ENCODE results near the gene C1QTNF5.
A peak's percentile ranks its signal among the peaks of the same experiment; 100 is the strongest.

The C1QTNF5 gene

DNA sequence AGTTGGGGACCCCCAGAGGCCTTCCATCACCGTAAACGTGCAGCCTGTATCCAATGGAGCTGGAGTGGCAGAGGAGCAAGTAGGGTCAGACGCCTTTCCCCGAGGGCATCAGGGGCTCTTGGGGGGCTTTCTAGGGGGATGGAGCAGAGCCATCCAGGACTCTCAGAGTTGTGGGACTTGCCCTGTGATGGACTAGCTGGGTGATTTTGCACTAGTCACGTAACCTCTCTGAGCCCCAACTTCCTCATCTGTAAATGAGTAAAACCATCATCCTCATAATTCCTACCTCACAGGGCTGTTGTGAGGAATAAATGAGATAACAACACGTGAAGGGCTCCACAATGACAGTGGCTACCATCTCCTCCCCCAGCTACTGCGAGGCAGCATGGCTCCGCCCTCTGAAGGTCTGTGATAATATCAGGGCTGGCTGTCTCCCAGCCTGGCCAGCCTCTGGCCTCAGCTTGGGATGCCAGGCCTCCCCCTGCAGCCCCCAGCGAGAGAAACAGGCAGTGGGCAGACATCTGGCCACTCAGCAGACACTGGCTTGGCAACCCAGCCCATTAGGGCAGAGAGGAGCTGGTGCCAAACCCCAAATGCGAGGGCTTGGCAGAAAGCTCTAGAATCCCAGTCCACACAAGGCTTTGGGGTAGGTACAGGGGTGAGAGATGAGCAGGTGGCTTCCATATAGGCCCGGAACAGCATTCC lies 34.1 kb upstream of the C1QTNF5 start:
- no peak overlapping the region for H2AFZ ChIP-seq (ENCODE audit: low read length)
- no peak overlapping the region for H3K9ac ChIP-seq (ENCODE audit: low read depth, low read length, poor library complexity)
- no peak overlapping the region for H3K4me3 ChIP-seq (ENCODE audit: low read length in 2 of 2)
- no peak for DNase-seq (ENCODE audit: low spot score)
- H3K27ac ChIP-seq (replicated peaks; ENCODE audit: low read length) = no peak overlapping the region
- no peaks in the 10 kb centered on the region for H3K36me3 ChIP-seq (replicated peaks in 1 of 2; ENCODE audit: control insufficient read depth in 2 of 2, insufficient read depth in 2 of 2, low read length in 2 of 2)
- peak overlapping the region; percentile 69 for H2BK15ac ChIP-seq (ENCODE audit: low read length)
- H3K9me3 ChIP-seq (replicated peaks in 1 of 2; ENCODE audit: control insufficient read depth in 2 of 2, insufficient read depth in 1 of 2, low read depth in 1 of 2, low read length in 2 of 2) = no peaks in the 10 kb centered on the region
- peaks cover 0 to 47% (median 0%) of the 10 kb centered on the region in 3 experiments for H3K27me3 ChIP-seq (ENCODE audit: control insufficient read depth in 3 of 3, insufficient read depth in 3 of 3, low read depth in 1 of 3, low read length in 3 of 3)
- H3K18ac ChIP-seq (ENCODE audit: low read length) = peak overlapping the region; percentile 25
- H2AK5ac ChIP-seq (ENCODE audit: low read depth, low read length) = peak overlapping the region; percentile 88
- H2BK120ac ChIP-seq (ENCODE audit: low read depth, low read length) = no peak overlapping the region
- H2BK5ac ChIP-seq (ENCODE audit: low read length) = no peak overlapping the region
- H3K4me2 ChIP-seq (ENCODE audit: insufficient read depth, low read length, poor library complexity, severe bottlenecking) = no peak overlapping the region
- no peak overlapping the region for H4K8ac ChIP-seq (ENCODE audit: low read depth, low read length)
- no peak overlapping the region for H2BK12ac ChIP-seq (ENCODE audit: low read length)
- H3K4me1 ChIP-seq (ENCODE audit: control insufficient read depth in 2 of 2, insufficient read depth in 1 of 2, low read depth in 1 of 2, low read length in 2 of 2) = peaks cover 30 to 49% of the 10 kb centered on the region in 2 donors
- WGBS, 2 donors (ENCODE audit: extremely low coverage in 2 of 2, insufficient read length in 2 of 2, insufficient replicate concordance in 1 of 2) = no CpG with 5 or more reads among the region's 11 CpGs
- H3K4ac ChIP-seq (ENCODE audit: low read length) = no peak overlapping the region
- H3K23ac ChIP-seq (ENCODE audit: low read depth, low read length, poor library complexity) = peak overlapping the region; percentile 36
- H3K79me1 ChIP-seq (ENCODE audit: low read depth, low read length) = no peaks in the 10 kb centered on the region
- no peak overlapping the region for H4K91ac ChIP-seq (ENCODE audit: low read depth, low read length, poor library complexity)
- no peak overlapping the region for H3K14ac ChIP-seq (ENCODE audit: low read length)

DNA sequence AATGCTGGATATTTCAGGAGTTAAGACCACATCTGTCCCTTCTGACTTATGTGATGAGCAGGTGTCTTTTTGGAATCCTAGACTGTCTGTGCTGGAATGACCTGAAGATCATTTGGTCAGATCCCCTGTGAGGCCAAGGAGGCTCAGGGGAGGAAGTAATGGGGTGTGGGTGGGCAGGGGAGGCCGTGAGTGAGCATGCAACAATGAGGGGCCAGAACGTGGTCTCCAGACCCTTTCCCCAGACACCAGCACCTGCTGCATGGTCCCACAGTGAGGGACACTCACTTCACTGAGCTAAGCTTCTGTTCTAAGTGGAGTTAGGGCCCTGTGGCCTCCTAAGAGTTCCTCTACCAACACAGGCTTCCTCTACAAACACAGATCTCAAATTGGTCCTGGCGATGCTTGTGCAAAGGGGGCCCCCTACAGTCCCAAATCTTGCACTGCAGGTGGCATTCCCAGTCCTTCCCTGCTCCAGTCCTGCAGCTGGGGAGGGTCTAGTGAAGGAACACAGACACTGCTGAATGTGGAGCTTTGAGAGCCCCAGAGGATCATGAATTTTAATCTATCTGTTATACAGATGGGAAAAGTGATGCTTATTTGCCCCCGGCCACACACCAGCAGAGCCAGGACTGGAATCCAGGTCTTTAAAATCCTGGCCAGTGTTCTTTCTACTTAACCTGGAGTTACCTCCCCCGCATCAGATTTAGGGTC lies 33.4 kb upstream of the C1QTNF5 start:
- Histone ChIP-seq H2AK5ac (ENCODE audit: low read depth, low read length) (peak overlapping the region; percentile 88), H2BK12ac (ENCODE audit: low read length) (no peak overlapping the region), H3K14ac (ENCODE audit: low read length) (no peak overlapping the region), H4K91ac (ENCODE audit: low read depth, low read length, poor library complexity) (peak overlapping the region; percentile 58), H3K27me3 (ENCODE audit: control insufficient read depth in 3 of 3, insufficient read depth in 3 of 3, low read depth in 1 of 3, low read length in 3 of 3) (peaks cover 0 to 49% (median 0%) of the 10 kb centered on the region in 3 experiments), H3K79me1 (ENCODE audit: low read depth, low read length) (no peaks in the 10 kb centered on the region), H3K18ac (ENCODE audit: low read length) (no peak overlapping the region), H3K27ac (replicated peaks; ENCODE audit: low read length) (no peak overlapping the region), H2BK5ac (ENCODE audit: low read length) (peak overlapping the region; percentile 9), H2BK15ac (ENCODE audit: low read length) (peak overlapping the region; percentile 34), H3K36me3 (replicated peaks in 1 of 2; ENCODE audit: control insufficient read depth in 2 of 2, insufficient read depth in 2 of 2, low read length in 2 of 2) (no peaks in the 10 kb centered on the region), H3K9me3 (replicated peaks in 1 of 2; ENCODE audit: control insufficient read depth in 2 of 2, insufficient read depth in 1 of 2, low read depth in 1 of 2, low read length in 2 of 2) (no peaks in the 10 kb centered on the region), H3K4me1 (ENCODE audit: control insufficient read depth in 2 of 2, insufficient read depth in 1 of 2, low read depth in 1 of 2, low read length in 2 of 2) (peaks cover 30 to 48% of the 10 kb centered on the region in 2 donors), H2BK120ac (ENCODE audit: low read depth, low read length) (no peak overlapping the region), H3K23ac (ENCODE audit: low read depth, low read length, poor library complexity) (peak overlapping the region; percentile 36), H3K4me3 (ENCODE audit: low read length in 2 of 2) (no peak overlapping the region), H3K4ac (ENCODE audit: low read length) (no peak overlapping the region), H3K4me2 (ENCODE audit: insufficient read depth, low read length, poor library complexity, severe bottlenecking) (no peak overlapping the region), H3K9ac (ENCODE audit: low read depth, low read length, poor library complexity) (no peak overlapping the region), H4K8ac (ENCODE audit: low read depth, low read length) (no peak overlapping the region), H2AFZ (ENCODE audit: low read length) (peak overlapping the region; percentile 33)
- no CpG with 5 or more reads among the region's 5 CpGs for WGBS, 2 donors (ENCODE audit: extremely low coverage in 2 of 2, insufficient read length in 2 of 2, insufficient replicate concordance in 1 of 2)
- peak; percentile 82 for DNase-seq (ENCODE audit: low spot score)

DNA sequence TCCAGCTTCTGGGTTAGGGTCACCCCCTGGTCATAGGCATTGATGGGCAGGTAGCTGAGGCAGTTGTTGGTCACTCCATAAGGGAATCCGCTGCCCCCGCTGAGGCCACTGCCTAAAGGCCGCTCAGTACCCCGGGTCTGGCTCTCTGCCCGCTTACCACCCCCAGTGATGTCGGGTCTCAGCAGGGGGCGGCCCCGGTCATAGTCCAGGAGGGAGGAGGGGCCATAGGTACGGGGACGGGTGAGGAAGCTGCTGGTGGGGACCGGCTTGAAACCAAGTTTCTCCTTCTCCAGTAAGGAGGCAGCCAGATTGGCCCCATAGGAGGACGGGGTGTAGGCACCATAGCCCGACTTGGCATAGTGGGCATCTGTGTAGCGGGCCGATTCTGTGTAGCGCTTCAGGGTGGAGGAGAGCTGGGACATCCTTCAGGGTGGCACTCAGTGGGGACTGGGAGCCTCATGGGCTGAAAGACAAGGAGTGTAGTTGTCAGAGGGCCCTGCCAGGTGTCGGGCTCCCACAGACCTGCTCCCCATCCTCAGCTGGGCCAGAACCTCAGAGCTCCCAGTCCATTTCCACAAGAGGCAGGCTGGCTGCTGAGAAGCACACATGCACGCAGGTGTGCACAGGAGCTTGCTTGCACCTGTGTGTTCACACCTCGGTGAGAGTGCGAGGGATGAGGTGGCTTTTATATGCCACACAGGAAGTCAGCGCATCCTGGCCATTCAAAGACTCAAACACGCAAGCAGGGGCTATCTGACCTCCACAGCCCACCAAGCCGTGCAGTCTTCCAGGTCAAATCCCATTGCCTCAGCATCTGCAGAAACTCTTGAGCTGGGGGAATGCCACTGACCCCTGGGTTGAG lies 32.6 kb upstream of the C1QTNF5 start:
- H2BK15ac ChIP-seq (ENCODE audit: low read length) = peak overlapping the region; percentile 87
- peak overlapping the region; percentile 24 for H3K9ac ChIP-seq (ENCODE audit: low read depth, low read length, poor library complexity)
- H2BK12ac ChIP-seq (ENCODE audit: low read length) = no peak overlapping the region
- WGBS, 2 donors (ENCODE audit: extremely low coverage in 2 of 2, insufficient read length in 2 of 2, insufficient replicate concordance in 1 of 2) = no CpG with 5 or more reads among the region's 23 CpGs
- no peaks in the 10 kb centered on the region for H3K9me3 ChIP-seq (replicated peaks in 1 of 2; ENCODE audit: control insufficient read depth in 2 of 2, insufficient read depth in 1 of 2, low read depth in 1 of 2, low read length in 2 of 2)
- H3K4me2 ChIP-seq (ENCODE audit: insufficient read depth, low read length, poor library complexity, severe bottlenecking) = no peak overlapping the region
- H3K23ac ChIP-seq (ENCODE audit: low read depth, low read length, poor library complexity) = peak overlapping the region; percentile 47
- H4K8ac ChIP-seq (ENCODE audit: low read depth, low read length) = no peak overlapping the region
- H2BK5ac ChIP-seq (ENCODE audit: low read length) = peak overlapping the region; percentile 9
- no peak for DNase-seq (ENCODE audit: low spot score)
- H3K4ac ChIP-seq (ENCODE audit: low read length) = no peak overlapping the region
- peak overlapping the region; percentile 49 for H3K18ac ChIP-seq (ENCODE audit: low read length)
- peak overlapping the region; percentile 58 for H4K91ac ChIP-seq (ENCODE audit: low read depth, low read length, poor library complexity)
- no peak overlapping the region for H2BK120ac ChIP-seq (ENCODE audit: low read depth, low read length)
- H3K27ac ChIP-seq (replicated peaks; ENCODE audit: low read length) = no peak overlapping the region
- H3K14ac ChIP-seq (ENCODE audit: low read length) = no peak overlapping the region
- no peak overlapping the region for H3K4me3 ChIP-seq (ENCODE audit: low read length in 2 of 2)
- H3K79me1 ChIP-seq (ENCODE audit: low read depth, low read length) = no peaks in the 10 kb centered on the region
- H3K36me3 ChIP-seq (replicated peaks in 1 of 2; ENCODE audit: control insufficient read depth in 2 of 2, insufficient read depth in 2 of 2, low read length in 2 of 2) = no peaks in the 10 kb centered on the region
- peak overlapping the region; percentile 53 for H2AK5ac ChIP-seq (ENCODE audit: low read depth, low read length)
- H3K4me1 ChIP-seq (ENCODE audit: control insufficient read depth in 2 of 2, insufficient read depth in 1 of 2, low read depth in 1 of 2, low read length in 2 of 2) = peaks cover 30 to 42% of the 10 kb centered on the region in 2 donors
- peaks cover 0 to 49% (median 0%) of the 10 kb centered on the region in 3 experiments for H3K27me3 ChIP-seq (ENCODE audit: control insufficient read depth in 3 of 3, insufficient read depth in 3 of 3, low read depth in 1 of 3, low read length in 3 of 3)
- no peak overlapping the region for H2AFZ ChIP-seq (ENCODE audit: low read length)
